K562 (cell line): Measurements from ENCODE around the gene PLXNB3. TPM values are rescaled to one million over a fixed set of nuclear protein-coding genes. Genes with fewer than 3 reads are reported as not detected.

ENCODE experiments used
- EGR1 ChIP-seq: fragments of 450-650 bp; conservative IDR thresholded peaks from 2 replicates; pipeline ENCODE4 v1.6.1; 2017; ENCODE audit warnings: mild to moderate bottlenecking
- ETV5 ChIP-seq: sonication (generic); formaldehyde crosslinking; IDR thresholded peaks from 2 replicates; pipeline ENCODE4 v1.4.0; 2020; ENCODE audit warnings: low read depth, mild to moderate bottlenecking, missing genetic modification reagents
- KDM5B ChIP-seq: fragments of 200-600 bp; sonication (generic); IDR thresholded peaks from 2 replicates; pipeline ENCODE4 v1.6.1; 2012; ENCODE audit warnings: low read depth, mild to moderate bottlenecking, moderate library complexity, low read length, control low read depth, inconsistent platforms; ENCODE audit not compliant: insufficient replicate concordance
- NRF1 ChIP-seq, 2 experiments: fragments of 450-650 bp; IDR thresholded peaks in 1 of 2; conservative IDR thresholded peaks in 1 of 2; 2 replicates each; pipeline ENCODE4 v1.6.1; 2014; ENCODE audit warnings: mild to moderate bottlenecking in 2 of 2
- SRF ChIP-seq, 2 experiments: fragments of 250-450, 450-650 bp in 1 of 2; sonication (Bioruptor Pico) in 1 of 2; sonication (generic) in 1 of 2; formaldehyde crosslinking; IDR thresholded peaks; 2 replicates each; pipeline versions ENCODE4 v1.5.0 to v1.5.1; 2020 to 2022; ENCODE audit warnings: mild to moderate bottlenecking in 1 of 2, missing genetic modification reagents in 1 of 2
- TCF7L2 ChIP-seq: fragments of 150-350 bp; IDR thresholded peaks from 2 replicates; pipeline ENCODE4 v1.6.1; 2016; ENCODE audit warnings: low read depth, mild to moderate bottlenecking, low read length, moderate library complexity
- TFAP4 ChIP-seq: sonication (generic); formaldehyde crosslinking; IDR thresholded peaks from 2 replicates; pipeline ENCODE4 v1.8.0; 2022; ENCODE audit warnings: missing genetic modification reagents, mild to moderate bottlenecking, moderate library complexity, borderline replicate concordance
- ZBTB7A ChIP-seq: IDR thresholded peaks from 2 replicates; pipeline ENCODE4 v1.6.1; 2011; ENCODE audit warnings: low read depth, mild to moderate bottlenecking, low read length, moderate library complexity, borderline replicate concordance; ENCODE audit not compliant: control insufficient read depth
- ZFX ChIP-seq: sonication (generic); formaldehyde crosslinking; IDR thresholded peaks from 2 replicates; pipeline ENCODE4 v1.8.0; 2022; ENCODE audit warnings: mild to moderate bottlenecking, missing genetic modification reagents, moderate library complexity
- ZNF583 ChIP-seq: fragments of 250-450 bp; sonication (Bioruptor Pico); IDR thresholded peaks from 2 replicates; pipeline ENCODE4 v1.4.0; 2020
- polyA plus RNA-seq, 8 experiments: library from polyadenylated mRNA; depleted of rRNA in 4 of 8; stranded (reverse) in 5 of 8; unstranded in 3 of 8; fragments of >200 nt; fragmentation: Nextera tagmentation in 2 of 8; fragmentation: Illumina TruSeq in 1 of 8; extraction: Ambion mirVana in 2 of 8; extraction: Trizol in 1 of 8; gene quantifications; 2 replicates each; pipeline versions ENCODE4 v1.2.1 to v1.2.3, GENCODE V29; 2011 to 2014; ENCODE audit warnings: inconsistent platforms in 1 of 8, missing spikeins in 1 of 8
- total RNA-seq, 7 experiments: library from RNA; depleted of rRNA in 6 of 7; stranded (reverse); fragments of >200 nt in 6 of 7; fragmentation: Illumina TruSeq in 2 of 7; extraction: Trizol in 2 of 7; gene quantifications; 2 replicates each; pipeline versions ENCODE4 v1.2.1 to v1.2.3, GENCODE V29; 2011 to 2021; ENCODE audit warnings: low replicate concordance in 1 of 7
- TF ChIP-seq, protein P1 (sequence below), 2 experiments: fragments of 450-650 bp; conservative IDR thresholded peaks; 2 replicates each; pipeline ENCODE4 v1.6.1; 2017; ENCODE audit warnings: mild to moderate bottlenecking in 2 of 2, moderate library complexity in 2 of 2
- TF ChIP-seq, protein P2 (sequence below), 3 experiments: IDR thresholded peaks in 2 of 3; conservative IDR thresholded peaks in 1 of 3; 2 replicates each; pipeline ENCODE4 v1.5.1; 2011 to 2012; ENCODE audit warnings: low read length in 3 of 3, mild to moderate bottlenecking in 3 of 3, control low read depth in 2 of 3, improper control_type of control experiment in 1 of 3, inconsistent platforms in 1 of 3, low read depth in 1 of 3, mixed read lengths in 1 of 3, moderate library complexity in 1 of 3; ENCODE audit not compliant: insufficient read depth in 2 of 3

Gene PLXNB3
- total and polyA plus RNA-seq, 9 of the 15 experiments (the other 6 are each of a cell fraction or from before 2014, with no cell fraction given): 0.22 to 2.0 (median 1.4) TPM; not detected in 2

DNA sequence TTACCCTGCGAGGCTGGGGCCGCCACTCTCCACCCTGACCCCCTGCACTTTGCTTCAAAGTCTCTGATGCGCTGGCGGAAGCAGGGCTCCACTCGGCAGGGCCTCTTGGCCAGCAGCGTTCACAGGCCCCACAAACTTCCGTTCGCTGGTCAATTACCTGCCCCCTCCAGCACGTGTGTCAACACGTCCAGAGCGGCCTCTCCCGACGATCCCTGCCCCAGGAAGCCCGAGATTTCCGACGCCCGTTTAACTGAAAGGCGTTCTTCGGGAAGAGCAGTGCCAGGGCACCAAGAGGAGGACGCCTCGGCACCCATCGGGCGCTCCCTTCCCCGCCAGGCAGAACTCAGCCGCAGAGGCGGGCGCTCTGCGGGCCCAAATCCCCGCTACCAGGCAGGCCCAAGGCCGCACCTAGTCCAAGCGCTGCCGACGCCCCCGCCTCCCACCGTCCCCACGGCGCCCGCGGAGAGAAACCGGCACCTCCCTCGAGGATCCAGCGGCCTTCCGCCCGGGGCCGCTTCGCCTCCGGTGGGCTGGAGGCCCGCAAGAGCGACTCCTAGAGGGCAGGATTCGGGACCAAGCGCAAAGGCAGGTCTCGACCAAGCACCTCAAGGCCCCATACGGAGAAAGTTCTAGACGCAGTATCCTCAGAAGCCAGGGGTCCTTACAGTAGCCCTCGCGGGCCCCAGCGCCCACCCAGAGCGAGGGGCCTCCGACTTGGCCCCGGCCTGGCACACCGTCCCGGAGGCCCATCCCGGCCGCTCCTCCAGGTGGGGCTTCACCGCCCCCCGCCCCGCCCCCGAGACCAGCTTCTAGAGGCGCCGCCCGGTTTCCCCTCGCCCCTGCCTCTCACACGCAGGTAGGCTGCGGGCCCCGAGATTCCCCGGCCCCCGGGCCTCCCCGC, 40.4 kb upstream of the PLXNB3 start (continued):
- TF ChIP-seq SRF (CRISPR knock-in tag; IDR thresholded peaks at IDR 0.05) (0 out of 4 replicates have a peak, but pooled peaks of 1 of the 2 experiments have one; percentile 35), ZBTB7A (peak; percentile 55), KDM5B (peak; percentile 16), EGR1 (peak; percentile 78), ZNF583 (CRISPR knock-in tag) (no peak), NRF1 (conservative IDR thresholded peaks at IDR 0.05 in 1 of 2, IDR thresholded peaks at IDR 0.05 in 1 of 2) (0 out of 4 replicates have a peak, but pooled peaks of 1 of the 2 experiments have one; percentile 16), ZFX (CRISPR knock-in tag) (peak; percentile 79), TCF7L2 (no peak), TFAP4 (CRISPR knock-in tag) (peak; percentile 45), ETV5 (CRISPR knock-in tag) (peak; percentile 24; the same call in 1 of the 2 replicates)
- TF ChIP-seq, protein P1, sequence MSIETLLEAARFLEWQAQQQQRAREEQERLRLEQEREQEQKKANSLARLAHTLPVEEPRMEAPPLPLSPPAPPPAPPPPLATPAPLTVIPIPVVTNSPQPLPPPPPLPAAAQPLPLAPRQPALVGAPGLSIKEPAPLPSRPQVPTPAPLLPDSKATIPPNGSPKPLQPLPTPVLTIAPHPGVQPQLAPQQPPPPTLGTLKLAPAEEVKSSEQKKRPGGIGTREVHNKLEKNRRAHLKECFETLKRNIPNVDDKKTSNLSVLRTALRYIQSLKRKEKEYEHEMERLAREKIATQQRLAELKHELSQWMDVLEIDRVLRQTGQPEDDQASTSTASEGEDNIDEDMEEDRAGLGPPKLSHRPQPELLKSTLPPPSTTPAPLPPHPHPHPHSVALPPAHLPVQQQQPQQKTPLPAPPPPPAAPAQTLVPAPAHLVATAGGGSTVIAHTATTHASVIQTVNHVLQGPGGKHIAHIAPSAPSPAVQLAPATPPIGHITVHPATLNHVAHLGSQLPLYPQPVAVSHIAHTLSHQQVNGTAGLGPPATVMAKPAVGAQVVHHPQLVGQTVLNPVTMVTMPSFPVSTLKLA (conservative IDR thresholded peaks at IDR 0.05): peak; percentile 72
- TF ChIP-seq, protein P2, sequence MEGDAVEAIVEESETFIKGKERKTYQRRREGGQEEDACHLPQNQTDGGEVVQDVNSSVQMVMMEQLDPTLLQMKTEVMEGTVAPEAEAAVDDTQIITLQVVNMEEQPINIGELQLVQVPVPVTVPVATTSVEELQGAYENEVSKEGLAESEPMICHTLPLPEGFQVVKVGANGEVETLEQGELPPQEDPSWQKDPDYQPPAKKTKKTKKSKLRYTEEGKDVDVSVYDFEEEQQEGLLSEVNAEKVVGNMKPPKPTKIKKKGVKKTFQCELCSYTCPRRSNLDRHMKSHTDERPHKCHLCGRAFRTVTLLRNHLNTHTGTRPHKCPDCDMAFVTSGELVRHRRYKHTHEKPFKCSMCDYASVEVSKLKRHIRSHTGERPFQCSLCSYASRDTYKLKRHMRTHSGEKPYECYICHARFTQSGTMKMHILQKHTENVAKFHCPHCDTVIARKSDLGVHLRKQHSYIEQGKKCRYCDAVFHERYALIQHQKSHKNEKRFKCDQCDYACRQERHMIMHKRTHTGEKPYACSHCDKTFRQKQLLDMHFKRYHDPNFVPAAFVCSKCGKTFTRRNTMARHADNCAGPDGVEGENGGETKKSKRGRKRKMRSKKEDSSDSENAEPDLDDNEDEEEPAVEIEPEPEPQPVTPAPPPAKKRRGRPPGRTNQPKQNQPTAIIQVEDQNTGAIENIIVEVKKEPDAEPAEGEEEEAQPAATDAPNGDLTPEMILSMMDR (IDR thresholded peaks at IDR 0.05 in 2 of 3, conservative IDR thresholded peaks at IDR 0.05 in 1 of 3; ENCODE audit: insufficient read depth in 2 of 3, low read depth in 1 of 3, low read length in 3 of 3): peak; percentile 57 to 67 (median 62)
- TF ChIP-seq, all 486 proteins: peak for 38
